ENCODE data around the gene WWC2.

WWC2 gene

GRCh38 chr4:183348136-183348535 lies 249.1 kb downstream of the WWC2 start:
- in situ Hi-C loops (cut with MboI; ENCODE audit: low sequenced_read_pairs), result no loop called here

- in situ Hi-C loops (cut with MboI; ENCODE audit: low sequenced_read_pairs), result no loop called here
Measured at GRCh38 chr4:183348706-183349659, 249.9 kb downstream of the WWC2 start.

DNA sequence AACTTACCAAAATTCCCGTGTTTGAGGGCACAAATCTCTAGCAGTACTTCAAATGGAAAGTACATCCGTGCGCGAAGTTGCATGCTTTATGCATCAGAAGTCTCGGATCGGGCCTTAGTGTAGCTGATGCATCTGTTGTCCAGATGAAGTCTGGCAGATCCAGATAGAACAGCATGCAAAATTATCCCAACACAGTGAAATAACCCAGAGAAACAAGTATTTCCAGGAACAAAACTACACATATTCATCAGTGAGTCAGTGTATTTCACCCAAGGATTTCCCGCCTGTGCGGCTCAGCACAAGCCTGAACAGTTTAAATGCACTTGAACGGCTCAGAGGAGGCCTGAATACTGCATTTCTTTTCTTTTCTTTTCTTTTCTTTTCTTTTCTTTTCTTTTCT lies 250.6 kb downstream of the WWC2 start:
- in situ Hi-C loops (cut with MboI; ENCODE audit: low sequenced_read_pairs), result no loop called here

DNA sequence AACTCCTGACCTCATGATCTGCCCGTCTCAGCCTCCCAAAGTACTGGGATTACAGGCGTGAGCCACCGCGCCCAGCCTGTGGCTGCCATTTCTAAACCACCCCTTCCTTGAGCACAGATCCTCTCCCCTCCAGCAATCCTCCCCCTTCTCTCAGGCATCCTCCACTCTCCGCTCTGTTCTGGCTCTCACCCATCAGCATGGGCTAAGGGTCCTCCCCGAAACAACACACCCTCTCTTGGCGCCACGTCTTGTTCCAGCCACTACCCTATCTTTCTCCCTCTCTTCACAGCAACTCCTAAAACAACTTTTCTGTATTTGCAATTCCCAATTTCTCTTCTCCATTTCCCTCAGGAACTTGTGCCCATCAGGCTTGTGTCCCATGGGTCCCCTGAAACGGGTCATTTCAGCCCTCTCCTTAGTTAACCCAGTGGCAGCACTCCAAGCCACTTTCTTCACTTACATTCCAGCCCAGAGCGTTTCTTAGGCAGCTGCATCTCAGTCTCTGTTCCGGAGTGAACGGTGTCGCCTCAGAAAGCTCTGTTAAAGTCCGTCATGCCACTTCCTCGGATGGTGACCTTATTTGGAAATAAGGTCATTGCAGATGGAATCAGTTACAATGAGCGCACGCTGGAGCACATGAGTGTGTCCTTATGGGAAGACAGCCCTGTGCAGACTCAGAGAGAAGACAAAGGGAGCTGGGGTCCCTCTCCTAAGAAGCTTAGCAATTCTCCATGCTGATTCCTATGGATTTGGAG lies 251.4 kb downstream of the WWC2 start:
- in situ Hi-C loops (cut with MboI; ENCODE audit: low sequenced_read_pairs), result no loop called here

DNA sequence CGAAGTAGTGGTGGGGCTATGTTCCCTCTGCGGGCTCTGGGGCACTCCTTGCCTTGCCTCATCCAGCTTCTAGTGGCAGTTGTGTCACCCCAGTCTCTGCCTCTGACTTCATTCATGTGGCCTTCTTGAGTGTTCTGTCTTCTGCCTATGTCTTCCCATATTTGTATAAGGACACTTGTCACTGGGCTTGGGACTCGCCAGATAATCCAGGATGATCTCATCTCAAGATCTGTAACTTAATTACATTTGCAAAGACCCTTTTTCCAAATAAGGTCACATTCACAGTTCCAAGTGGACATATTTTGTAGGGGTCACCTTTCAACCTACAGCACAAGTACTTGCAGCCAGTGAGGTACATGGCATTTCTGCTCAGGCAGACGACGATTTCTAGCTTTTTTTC lies 253.5 kb downstream of the WWC2 start:
- in situ Hi-C loops (cut with MboI; ENCODE audit: low sequenced_read_pairs), result no loop called here

- in situ Hi-C loops (cut with MboI; ENCODE audit: low sequenced_read_pairs), result no loop called here
Measured at GRCh38 chr4:183353557-183353956, 254.5 kb downstream of the WWC2 start.

DNA sequence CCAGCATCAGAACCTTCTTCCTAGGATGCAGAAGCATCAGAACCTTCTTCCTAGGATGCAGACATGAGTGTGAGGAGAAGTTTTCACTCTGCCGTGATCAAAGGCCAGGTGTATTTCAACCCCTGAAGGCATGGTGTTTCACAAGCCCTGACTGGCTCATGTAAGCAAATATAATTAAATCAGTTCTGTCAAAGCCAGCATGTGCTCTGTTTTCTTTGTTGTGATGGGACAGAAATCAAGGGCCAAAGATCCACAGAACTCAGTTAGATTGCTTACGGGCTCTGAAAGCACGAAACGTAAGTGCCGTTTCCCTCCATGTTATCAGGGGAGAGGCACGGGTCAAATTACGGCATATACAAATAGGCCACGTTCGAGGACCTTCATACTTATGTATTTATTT lies 255.2 kb downstream of the WWC2 start:
- in situ Hi-C loops (cut with MboI; ENCODE audit: low sequenced_read_pairs), result no loop called here

DNA sequence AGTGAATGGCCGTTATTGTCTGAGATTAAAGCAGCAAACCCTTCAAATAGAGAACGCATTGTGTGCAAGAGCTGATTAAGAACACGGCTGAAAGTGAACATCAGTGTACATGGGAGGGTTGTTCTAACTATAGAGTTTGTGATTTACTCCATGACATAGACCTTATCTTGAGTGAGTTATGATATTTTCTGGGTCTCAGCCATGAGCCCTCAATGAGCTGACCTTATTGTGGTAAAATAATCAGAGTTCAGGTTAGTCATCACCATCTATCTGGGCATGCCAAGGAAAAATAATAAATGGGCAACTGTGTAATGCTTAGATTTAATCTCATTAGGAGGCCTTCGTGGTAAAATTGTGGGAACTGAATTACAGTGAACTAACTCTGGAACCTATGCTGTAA lies 256.3 kb downstream of the WWC2 start:
- in situ Hi-C loops (cut with MboI; ENCODE audit: low sequenced_read_pairs), result no loop called here

- in situ Hi-C loops (cut with MboI; ENCODE audit: low sequenced_read_pairs), result no loop called here
Measured at GRCh38 chr4:183356173-183356830, 257.2 kb downstream of the WWC2 start.

DNA sequence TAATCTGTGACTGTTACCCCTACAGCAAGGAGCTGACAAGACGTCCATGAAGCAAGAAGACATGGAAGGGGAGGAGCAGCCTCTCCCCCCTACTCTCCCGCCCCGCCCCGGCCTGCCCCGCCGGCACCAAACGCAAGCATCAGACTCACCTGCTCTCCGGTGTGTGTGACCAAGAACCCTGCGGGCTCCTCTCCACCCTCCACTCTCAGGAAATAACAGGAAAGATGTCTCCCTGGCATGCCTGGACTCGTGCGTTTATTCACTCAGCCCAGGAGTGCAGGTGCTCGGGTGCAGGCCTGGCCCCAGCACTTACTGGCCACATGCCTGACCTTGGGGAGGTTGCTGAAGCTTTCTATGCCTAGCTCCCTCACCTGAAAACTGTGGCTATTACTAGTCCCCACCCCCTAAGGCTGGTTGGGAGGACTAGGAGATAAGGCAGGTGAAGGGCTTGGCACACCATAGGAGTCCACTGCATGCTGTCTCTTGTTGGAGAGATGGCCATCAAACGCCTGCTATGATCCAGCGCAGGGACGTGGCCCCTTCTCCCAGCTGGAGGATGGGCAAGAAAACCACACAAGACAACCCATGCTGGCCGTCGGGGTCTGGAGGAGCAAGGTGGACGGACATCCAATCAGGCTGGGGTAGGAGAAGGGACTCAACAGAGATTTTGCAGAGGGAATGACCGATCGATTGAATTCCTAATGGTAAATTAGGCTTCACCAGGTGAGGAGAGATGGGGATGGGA lies 258.0 kb downstream of the WWC2 start:
- in situ Hi-C loops (cut with MboI; ENCODE audit: low sequenced_read_pairs), result no loop called here

- in situ Hi-C loops (cut with MboI; ENCODE audit: low sequenced_read_pairs), result no loop called here
Measured at GRCh38 chr4:183358215-183358755, 259.2 kb downstream of the WWC2 start.

GRCh38 chr4:183360161-183360919 lies 261.3 kb downstream of the WWC2 start:
- in situ Hi-C loops (cut with MboI; ENCODE audit: low sequenced_read_pairs), result no loop called here

DNA sequence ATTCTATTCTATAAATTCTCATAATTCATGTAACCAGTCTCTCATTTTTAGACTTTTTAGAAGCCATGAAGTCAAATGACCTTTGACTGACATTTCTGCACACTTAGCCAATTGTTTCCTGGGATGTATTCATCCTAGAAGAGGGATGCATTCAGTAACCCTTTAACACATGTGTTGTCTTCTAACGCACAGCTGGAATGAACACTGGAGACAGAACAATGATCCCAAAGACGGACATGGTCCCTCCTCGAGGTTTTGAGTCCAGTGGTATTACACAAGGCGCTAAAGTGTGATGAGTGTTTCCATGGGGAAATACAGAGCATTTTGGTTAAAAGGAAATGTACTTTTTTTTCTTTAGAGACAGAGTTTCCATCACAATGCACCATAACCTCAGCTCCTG lies 263.0 kb downstream of the WWC2 start:
- in situ Hi-C loops (cut with MboI; ENCODE audit: low sequenced_read_pairs), result no loop called here

GRCh38 chr4:183362916-183363542 lies 264.0 kb downstream of the WWC2 start:
- in situ Hi-C loops (cut with MboI; ENCODE audit: low sequenced_read_pairs), result no loop called here

GRCh38 chr4:183364025-183364424 lies 265.0 kb downstream of the WWC2 start:
- in situ Hi-C loops (cut with MboI; ENCODE audit: low sequenced_read_pairs), result no loop called here

DNA sequence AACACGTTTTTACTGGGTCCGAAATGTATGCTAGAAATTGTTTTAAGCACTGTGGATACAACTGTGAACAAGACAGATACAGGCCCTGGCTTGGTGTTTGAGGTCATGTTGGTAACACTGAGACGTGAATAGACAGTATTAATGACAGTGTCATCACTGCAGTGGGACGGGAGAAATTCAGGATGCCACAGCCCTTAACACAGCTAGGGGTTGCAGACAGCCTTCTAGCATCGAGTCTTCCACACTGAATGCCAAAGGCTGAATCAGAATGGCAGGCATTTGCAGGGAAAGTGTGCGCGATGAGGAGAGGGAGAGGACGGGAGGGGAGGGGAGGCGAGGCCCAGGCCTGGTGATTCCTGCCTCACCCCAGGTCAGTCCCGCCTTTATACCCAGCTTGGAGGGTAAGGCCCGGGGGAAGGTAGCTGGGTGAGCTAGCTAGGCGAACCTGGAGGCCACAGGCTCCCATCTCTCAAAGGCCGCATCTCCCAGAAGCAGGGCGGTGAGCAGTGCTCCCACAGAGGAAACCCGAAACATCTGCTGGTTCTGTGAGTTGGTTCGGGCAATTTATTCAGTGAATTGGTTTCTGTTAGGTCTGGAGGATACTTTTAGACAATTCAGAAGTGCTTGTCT lies 267.3 kb downstream of the WWC2 start:
- in situ Hi-C loops (cut with MboI; ENCODE audit: low sequenced_read_pairs), result no loop called here

GRCh38 chr4:183369073-183369472 lies 270.0 kb downstream of the WWC2 start:
- in situ Hi-C loops (cut with MboI; ENCODE audit: low sequenced_read_pairs), result no loop called here
